Measurements from ENCODE around the gene PRKAR1B.

Gene PRKAR1B

DNA sequence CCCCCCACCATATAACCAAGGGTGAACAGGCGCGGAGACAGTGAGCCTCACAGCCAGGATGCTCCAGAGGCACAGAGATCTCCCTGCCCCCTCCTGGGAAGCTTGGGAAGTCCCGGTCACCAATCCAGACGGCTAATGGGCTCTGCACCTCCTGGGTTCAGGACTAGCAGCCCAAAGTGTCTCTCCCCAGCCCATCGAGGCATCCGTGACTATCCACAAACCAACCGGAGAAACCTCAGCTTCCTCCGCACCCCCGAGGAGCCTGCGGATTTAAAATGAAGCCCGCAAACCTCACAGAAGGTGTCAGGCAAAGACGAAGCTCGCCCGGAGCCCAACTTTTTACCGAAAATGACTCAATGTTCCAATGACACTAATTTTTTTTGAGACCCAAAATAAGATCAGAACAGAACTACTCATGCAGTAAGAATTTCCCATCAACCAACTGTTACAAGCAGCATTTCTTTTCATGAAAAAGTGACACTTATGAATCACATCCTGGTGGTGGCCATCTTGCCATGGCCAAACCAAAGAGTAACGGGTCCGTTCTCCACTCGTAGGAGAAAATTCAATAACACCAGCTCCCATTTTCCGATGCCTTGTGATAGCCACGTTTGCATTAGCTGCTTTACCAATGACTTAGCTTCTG is 213.4 kb downstream of the PRKAR1B start:
- DNase-seq (ENCODE audit: low read depth), result no peak
- no peak overlapping the region for H3K4me3 ChIP-seq (ENCODE audit: low read depth, low read length)

DNA sequence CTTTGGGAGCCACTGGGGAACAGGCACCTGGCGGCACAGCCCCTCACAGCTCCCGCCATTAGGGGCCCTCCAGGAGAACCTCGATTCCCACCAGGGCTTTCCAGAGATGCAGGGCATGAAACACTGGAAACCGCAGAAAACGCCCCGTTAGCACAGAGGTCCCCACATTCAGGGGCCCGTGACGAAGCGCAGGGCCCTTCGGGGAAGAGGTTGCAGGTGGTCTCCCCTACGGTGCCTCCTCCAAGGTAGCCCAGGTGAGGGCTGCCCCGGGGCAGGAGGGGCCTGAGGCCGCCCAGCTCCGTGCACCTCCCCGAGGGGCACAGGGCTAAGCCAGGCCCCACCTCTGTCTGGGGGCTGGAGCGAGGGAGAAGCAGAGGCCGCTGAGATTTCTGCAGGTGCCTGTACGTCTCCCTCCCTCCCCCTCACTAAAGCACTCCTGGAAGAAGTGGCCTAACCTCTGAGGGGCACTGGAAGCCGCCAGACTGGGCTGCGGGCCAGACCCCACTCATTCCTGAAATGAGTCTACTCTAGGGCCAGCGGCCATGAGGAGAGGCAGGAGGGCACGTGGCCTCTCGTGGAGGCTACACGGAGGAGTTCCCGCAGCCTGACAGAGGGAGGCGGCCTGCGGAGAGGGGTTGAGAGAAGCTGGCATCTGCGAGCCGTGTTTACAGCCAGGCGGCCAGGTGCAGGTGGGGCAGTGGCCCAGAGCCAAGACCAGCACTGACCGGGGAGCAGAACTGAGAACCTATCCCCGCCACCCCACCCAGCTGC is 214.4 kb downstream of the PRKAR1B start:
- DNase-seq (ENCODE audit: low read depth), result no peak
- H3K4me3 ChIP-seq (ENCODE audit: low read depth, low read length), result no peak overlapping the region

DNA sequence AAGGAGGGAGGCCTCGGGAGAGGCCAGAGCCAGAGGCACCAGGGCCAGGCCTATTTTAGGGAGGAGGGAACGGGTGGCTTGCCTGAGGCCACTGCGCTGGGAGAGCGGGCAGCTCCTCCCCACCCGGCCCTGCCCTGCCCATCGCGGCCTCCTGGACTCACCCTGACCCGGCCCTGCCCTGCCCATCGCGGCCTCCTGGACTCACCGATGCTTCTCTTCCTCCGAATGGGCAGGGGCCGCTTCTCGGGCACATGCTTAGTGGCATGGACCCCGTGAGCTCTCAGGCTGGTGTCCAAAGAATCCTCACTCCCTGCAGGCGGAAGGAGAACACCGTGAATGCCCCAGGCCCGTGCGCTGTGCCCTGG is 215.0 kb downstream of the PRKAR1B start:
- H3K4me3 ChIP-seq (ENCODE audit: low read depth, low read length), result no peak overlapping the region
- no peak for DNase-seq (ENCODE audit: low read depth)

DNA sequence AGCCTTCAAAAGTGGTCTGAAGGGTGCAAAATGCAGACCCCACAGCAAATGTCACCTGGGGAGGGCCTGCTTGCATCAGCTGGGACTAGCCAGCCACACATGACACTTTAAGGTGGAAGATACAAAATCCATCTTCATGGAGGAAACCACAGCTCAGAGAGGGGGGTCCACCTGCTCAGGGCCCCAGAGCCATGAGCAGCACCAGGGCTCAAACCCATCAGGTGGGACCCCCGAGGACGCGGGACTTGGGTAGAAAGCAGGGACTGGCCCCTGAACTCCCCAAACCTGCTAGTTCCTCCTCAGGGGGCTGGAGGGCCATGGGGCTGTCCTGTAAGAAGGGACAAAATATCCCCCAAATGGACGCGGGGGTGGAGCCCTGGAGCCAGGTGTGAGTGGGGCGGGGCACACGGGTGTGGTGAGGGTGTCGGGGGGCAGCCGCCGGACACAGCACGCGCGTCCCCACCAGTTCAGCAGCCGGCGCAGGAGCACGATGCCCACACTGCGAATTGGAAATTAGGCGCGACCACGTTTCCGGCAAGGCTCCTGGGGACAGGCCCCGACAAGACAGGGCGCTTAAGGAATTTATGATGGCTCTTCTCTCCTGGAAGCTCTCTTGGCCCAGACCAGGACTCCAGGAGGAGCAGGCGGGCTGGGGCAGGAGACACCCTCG is 215.5 kb downstream of the PRKAR1B start:
- no peak for DNase-seq (ENCODE audit: low read depth)
- H3K4me3 ChIP-seq (ENCODE audit: low read depth, low read length), result no peak overlapping the region

DNA sequence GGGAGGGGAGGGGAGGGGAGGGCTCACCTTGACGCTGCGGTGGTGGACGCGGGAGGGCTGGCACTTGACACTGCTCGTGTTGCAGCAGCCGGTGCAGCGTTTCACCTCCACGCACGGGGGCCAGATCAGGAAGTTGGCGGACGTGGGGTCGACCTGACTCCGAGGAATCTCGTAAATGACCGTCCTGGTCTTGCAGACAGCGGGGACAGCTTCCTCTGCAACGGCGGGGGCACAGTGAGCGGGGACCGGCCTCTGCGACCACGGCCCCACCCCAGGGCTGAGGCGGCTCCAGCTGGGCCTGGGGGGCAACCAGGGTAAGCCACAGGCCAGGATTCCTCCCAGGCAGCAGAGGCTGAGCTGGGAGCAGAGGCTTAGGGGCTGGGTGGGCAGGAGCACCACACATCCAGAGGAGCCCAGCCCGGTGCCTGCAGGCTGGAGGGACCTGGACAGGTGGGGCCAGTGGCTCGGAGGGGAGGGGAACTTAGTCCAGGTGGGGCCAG is 216.2 kb downstream of the PRKAR1B start:
- H3K4me3 ChIP-seq (ENCODE audit: low read depth, low read length), result no peak overlapping the region
- DNase-seq (ENCODE audit: low read depth), result no peak

DNA sequence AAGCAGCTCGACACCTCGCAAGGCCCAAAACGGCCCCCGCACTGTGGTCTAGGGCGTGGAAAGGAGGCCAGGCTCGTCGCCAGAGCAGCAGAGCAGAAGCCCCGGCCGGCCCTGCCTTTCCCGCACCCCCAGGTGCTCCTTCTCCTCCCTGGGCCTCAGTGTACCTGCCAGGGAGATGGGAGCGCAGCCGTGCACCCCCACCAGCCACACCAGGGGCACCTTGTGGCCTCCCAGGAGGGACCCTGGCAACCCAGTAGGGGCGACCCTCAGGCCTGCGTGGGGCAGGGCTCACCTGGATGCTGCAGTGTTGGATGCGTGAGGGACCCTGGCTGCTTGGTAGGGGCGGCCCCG is 217.0 kb downstream of the PRKAR1B start:
- DNase-seq (ENCODE audit: low read depth), result no peak

DNA sequence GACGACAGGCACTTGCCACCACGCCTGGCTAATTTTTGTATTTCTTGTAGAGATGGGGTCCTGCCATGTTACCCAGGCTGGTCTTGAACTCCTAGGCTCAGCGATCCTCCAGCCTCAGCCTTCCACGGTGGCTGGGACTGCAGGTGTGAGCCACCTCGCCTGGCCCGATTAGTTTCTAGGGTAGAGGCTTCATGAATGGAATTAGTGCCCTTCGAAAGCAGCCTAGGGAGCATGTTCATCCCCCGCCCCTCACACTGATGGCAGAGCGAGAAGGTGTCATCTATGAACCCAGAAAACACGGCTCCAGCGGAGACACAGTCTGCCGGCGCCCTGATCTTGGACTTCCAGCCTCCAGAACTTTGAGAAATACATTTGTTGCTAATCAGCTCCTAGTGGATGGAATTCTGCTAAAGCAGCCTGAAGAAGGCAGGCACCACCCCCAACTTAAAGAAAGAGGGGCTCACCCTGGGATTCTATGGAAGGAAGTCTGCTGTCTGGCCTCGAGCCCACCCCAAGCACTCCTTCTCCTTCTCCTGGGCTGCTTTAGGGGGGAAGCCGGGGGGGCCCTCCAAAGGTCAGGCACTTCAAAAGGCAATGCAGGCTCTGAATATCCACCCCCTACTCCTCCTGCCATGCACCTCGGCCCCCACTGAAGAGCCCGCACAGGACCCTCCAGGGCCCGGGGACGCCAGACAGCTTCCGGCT is 217.5 kb downstream of the PRKAR1B start:
- H3K4me3 ChIP-seq (ENCODE audit: low read depth, low read length), result no peak overlapping the region
- no peak for DNase-seq (ENCODE audit: low read depth)

More for the DNA sequence above, 217.0 kb downstream of the PRKAR1B start:
- H3K4me3 ChIP-seq (ENCODE audit: low read depth, low read length), result no peak overlapping the region

DNA sequence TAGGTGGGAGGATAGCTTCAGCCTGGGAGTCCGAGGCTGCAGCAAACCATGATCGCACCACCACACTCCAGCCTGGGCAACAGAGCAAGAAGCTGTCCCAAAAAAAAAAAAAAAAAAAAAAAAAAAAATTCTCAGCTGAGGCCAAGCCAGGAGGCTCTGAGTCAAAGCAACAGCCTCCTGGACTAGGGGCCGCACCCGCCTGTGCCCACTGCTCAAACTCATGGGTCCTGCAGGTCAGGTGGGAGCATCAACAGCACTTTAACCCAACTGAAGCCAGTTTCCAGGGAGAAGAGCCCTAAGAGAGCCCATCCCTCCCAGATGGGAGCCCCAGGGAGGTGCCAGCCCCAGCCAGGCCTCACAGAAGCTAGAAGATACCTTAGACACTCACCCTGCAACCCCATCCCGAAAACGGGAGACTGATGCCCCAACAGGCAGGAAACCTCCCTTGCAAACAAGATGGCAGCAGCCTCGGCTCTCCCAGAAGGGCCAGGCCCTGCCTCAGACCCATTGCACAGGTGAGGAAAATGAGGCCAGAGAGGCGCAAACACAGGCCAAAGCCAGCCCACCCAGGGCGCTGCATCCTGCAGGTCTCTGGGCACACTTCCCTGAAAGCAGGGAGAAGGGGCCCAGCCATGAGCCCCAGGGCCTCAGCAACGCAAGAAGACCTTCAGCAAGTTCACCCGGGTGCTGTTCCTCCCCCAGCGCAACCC is 218.5 kb downstream of the PRKAR1B start:
- no peak for DNase-seq (ENCODE audit: low read depth)
- H3K4me3 ChIP-seq (ENCODE audit: low read depth, low read length), result no peak overlapping the region

DNA sequence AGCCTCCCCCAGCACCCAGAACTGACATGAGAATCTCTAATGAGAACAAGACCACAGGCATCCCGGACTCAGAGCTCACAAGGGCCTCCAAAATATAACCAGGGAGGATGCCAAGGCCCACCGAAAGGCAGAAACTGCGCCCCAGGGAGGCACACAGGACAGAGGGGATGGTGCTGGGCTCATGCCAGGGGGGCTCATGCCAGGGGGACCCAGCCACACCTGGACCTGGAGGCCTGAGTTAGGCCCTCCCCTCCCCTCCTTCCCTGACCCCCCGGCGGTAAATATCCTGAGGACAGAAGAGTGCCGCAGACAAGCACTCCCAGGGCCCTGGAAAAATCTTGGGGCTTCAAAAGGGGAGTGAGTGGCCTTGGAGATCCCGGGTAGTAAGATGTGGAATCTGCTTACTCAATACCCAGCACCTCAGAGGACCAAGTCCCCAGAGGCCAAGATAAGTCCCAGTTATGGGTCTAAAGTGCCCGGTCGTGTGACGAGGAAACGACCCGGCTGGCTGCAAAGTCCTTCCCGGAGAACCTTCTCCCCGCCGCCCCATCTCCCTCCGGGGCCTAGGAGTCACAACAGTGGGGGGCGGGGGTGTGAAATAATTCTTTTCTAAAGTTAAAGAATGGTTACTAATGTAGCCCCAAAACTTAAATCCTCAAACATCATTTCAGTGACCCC is 219.3 kb downstream of the PRKAR1B start:
- DNase-seq (ENCODE audit: low read depth), result no peak
- H3K4me3 ChIP-seq (ENCODE audit: low read depth, low read length), result no peak overlapping the region

DNA sequence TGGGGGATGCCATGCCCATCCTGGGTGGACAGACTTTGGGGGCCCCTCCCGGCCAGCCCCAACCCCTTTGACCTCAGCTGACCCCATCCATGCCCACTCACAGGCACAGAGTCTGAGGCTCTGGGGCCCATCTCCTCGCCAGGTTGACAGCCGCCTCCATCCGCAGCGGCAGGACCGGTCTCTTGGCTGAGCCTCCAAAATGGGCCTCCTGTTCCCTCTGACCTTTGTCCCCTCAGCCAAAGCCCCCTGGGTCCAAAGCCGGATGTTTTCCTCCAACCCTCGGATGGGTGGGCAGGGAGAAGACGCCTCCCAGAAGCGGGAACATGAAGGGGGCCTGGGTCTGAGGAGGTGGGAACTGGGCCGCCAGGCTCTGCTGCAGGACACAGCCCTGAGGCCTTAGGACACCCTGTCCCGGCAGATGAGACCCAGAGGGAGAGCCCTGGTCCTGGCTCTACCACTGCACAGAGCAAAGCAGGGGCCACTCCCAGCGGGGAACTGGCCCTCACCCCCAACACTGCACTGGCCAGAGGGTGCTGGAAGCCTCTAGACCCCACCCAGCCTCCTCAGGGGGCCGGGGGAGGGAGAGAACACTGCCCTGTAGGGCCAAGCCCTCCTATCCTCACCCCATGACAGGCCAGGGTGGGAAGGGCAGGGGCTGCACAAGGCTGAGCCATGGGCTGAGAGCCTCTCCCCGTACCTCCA is 220.0 kb downstream of the PRKAR1B start:
- DNase-seq (ENCODE audit: low read depth), result no peak
- H3K4me3 ChIP-seq (ENCODE audit: low read depth, low read length), result no peak overlapping the region

DNA sequence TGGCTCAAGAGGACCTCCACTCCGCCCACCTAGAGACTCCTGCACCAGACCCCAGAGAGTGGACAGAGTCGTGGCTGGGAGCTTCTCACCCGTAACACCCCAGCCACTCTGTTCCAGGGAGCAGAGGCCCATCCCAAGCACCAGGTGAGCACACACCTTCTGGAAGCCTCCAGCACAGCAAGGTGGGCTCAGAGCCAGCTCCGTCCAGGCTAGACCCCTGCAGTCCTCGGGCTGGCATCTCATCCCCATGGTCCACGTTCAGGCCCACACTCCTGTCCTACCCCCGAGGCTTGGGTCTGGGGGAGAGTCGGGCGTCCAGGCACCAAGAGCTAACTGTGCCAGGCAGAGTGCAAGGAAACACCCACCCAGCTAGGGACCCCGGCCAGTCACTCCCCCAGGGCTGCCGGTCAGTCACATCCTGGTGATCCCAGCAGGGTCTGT is 220.7 kb downstream of the PRKAR1B start:
- no peak overlapping the region for H3K4me3 ChIP-seq (ENCODE audit: low read depth, low read length)
- DNase-seq (ENCODE audit: low read depth), result no peak

DNA sequence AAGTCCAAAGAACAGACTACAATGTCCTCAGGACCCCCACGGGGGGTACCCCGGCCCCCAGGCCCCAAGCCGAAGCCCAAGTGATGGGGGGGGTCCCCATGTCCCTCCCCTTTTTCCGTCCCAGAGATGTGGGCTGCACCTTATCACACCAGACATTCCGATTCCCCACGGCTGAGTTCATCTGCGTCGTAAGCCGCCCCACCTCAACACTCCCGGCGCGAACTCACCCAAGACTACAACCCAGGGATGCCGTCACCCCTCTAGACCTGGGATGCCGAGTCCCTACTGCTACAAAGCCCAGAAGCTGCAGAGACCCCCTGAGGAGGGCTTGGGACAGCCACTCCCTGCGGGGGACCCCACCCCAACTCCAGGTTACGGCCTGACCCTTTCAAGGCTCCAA is 221.9 kb downstream of the PRKAR1B start:
- no peak overlapping the region for H3K4me3 ChIP-seq (ENCODE audit: low read depth, low read length)

DNA sequence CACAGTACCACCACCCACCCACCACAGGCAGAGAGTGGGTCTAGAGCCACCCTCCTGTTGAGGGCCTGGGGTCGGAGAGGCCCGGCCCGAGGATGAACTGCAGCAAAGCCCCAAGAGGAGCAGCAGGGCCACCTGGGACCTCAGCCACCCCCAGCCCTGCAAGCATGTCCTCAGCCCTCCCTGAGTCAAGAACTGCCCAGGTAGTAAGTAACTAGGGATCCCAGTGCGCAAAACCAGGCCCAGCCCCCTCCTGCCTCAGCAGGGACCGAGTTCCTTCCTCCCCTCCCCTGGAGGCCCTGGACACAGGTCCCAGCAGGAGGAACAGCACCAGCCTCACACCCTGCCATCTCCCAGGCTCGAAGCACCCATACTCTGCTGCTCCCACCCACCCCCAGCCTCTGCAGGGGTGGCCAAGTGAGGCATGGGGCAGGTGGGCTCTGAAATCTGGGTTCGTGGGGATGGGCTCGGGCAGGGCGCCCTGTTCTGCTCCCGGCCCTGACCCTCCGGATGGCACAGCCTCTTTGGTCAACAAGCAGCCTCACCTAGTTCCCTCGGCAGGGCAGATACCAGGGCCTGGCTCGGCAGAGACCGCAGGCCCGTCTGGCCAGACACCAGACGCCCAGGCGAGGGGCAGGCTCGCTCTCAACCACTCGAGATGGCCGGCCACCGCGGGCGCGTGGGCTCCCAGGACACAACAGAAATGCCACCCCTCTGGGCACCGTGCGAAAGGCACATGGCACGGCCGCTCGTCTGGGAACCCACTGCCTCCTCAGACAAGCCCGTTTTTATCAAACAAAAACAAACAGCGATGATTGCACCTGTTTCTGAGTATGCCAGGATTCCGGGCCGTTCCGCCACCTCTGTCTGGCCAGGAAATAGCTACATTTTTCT is 222.6 kb downstream of the PRKAR1B start:
- no peak for DNase-seq (ENCODE audit: low read depth)
- no peak overlapping the region for H3K4me3 ChIP-seq (ENCODE audit: low read depth, low read length)

More for the DNA sequence above, 221.9 kb downstream of the PRKAR1B start:
- no peak for DNase-seq (ENCODE audit: low read depth)

DNA sequence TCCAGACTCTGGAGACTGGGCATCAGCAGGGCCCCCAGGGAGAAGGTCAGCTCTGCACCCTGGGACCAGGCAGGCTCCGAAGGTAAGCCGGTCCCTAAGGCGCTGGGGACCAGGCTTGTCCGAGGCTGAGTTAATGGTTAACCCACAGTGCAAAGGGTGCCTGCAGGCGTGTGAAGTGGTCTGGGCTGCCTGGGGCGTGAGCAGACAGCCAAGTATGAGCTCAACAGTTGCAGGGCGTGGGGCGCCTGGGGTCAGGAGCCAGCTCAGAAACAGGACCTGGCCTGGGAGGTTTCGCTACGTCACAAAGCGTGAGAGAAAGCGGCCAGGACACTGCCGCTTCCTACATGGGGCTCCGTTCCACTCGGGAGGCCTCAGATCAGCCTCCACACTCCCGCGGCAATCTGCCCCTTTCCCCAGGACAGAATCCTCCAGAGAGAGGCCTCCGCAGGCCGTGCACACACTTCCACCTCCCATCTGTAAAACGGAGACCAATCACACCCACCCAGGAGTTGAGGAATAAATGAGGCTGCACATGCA is 223.4 kb downstream of the PRKAR1B start:
- no peak overlapping the region for H3K4me3 ChIP-seq (ENCODE audit: low read depth, low read length)
- no peak for DNase-seq (ENCODE audit: low read depth)

DNA sequence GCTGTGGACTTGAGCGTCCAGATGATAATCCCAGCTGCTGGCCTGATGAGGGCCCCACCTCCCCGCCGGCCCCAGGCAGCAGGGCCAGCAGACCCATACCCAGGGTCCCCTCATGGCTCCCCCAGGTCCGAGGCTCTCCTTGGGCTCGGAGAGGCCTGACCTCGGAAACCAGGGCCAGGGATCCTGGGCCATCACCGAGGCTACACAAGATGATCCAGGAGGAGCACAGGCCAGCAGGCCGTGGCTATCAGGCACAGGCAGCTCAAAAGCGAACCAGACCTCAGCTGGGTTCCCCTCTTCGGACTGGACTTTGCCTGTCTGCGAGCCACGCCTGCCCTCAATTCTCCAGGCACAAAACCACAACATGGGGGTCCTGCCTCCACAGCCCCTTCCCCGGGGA is 224.8 kb downstream of the PRKAR1B start:
- DNase-seq (ENCODE audit: low read depth), result no peak
- H3K4me3 ChIP-seq (ENCODE audit: low read depth, low read length), result no peak overlapping the region

DNA sequence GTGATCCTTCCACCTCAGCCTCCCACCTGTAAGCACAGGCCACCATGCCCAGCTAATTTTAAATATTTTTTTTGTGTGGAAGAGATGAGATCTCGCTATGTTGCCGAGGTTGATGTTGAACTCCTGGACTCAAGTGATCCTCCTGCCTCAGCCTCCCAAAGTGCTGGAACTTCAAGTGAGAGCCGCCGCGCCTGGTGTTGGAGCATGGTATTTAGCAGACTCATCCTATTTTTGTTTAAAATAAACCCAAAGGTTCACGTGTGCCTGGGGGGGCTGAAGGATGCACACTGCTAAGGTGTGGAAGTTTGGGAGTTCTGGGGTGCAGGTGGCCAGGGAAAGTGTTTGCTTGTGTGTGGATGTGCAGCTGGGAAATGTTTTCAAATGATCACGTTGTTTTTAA is 225.6 kb downstream of the PRKAR1B start:
- no peak overlapping the region for H3K4me3 ChIP-seq (ENCODE audit: low read depth, low read length)
- no peak for DNase-seq (ENCODE audit: low read depth)

Measured in skeletal muscle cell (primary cell).